Measurements from ENCODE around the gene ABLIM2.
A peak's percentile ranks its signal among the peaks of the same experiment; 100 is the strongest.

DNA sequence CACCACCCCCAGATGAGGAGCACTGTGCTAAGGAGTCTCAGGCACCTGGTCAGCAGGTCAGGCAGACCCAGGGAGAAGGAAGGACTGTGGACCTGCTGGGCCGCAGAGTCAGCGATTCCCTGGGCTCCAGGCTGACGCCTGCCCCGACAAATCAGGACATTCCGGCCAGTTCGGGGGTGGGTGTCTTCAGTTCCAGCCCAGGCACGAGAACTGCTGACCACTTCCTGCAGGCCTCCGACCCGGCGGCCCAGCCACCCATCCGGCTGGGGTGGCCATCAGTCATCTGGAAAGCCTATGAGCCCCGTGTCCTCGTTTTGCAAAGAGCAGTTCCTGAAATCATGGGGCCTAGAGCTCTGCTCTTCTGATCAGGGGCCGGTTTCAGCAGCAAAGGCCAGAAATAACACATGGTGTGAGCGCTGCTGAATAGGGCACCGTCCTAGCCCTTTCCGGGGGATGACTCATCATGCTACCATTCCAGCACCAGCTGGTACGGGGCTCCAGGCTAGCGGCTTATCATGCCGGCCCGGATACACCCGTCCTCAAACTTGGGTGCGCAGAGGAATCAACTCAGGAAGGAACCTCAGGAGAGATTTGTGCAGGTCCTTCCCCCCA is 32.6 kb upstream of the ABLIM2 start:
- TF ChIP-seq MEF2B (IDR thresholded peaks at IDR 0.05; ENCODE audit: partially characterized antibody, poor library complexity, severe bottlenecking) (no peak), HDGF (IDR thresholded peaks at IDR 0.05) (no peak), USF2 (IDR thresholded peaks at IDR 0.05; ENCODE audit: borderline replicate concordance, low read depth, low read length) (no peak), TAF1 (IDR thresholded peaks at IDR 0.05; ENCODE audit: borderline replicate concordance, low read depth, low read length) (no peak), ZNF384 (IDR thresholded peaks at IDR 0.05; ENCODE audit: borderline replicate concordance, low read depth, low read length) (no peak), NKRF (conservative IDR thresholded peaks at IDR 0.05) (0 out of 2 replicates have a peak, but pooled peaks have one; percentile 42)
- TF ChIP-seq, protein P1, sequence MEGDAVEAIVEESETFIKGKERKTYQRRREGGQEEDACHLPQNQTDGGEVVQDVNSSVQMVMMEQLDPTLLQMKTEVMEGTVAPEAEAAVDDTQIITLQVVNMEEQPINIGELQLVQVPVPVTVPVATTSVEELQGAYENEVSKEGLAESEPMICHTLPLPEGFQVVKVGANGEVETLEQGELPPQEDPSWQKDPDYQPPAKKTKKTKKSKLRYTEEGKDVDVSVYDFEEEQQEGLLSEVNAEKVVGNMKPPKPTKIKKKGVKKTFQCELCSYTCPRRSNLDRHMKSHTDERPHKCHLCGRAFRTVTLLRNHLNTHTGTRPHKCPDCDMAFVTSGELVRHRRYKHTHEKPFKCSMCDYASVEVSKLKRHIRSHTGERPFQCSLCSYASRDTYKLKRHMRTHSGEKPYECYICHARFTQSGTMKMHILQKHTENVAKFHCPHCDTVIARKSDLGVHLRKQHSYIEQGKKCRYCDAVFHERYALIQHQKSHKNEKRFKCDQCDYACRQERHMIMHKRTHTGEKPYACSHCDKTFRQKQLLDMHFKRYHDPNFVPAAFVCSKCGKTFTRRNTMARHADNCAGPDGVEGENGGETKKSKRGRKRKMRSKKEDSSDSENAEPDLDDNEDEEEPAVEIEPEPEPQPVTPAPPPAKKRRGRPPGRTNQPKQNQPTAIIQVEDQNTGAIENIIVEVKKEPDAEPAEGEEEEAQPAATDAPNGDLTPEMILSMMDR (IDR thresholded peaks at IDR 0.05 in 2 of 3, conservative IDR thresholded peaks at IDR 0.05 in 1 of 3; ENCODE audit: control insufficient read depth in 2 of 3, extremely low read depth in 1 of 3, insufficient read depth in 1 of 3, low read depth in 3 of 3, low read length in 3 of 3): no peak
